Measurements from ENCODE around the gene SERF2.

Gene SERF2

GRCh38 chr15:43791993-43792760, at the start of gene SERF2:
Gene SERF2 (plus strand): TSS chr15:43792320. CDS start chr15:43792377, 57 bp downstream.
- H3K4me3 ChIP-seq (ENCODE audit: low read depth, low read length), result peak within 1 kb of the TSS; percentile 91
- DNase-seq (ENCODE audit: low read depth), result peak; percentile 98
- TF ChIP-seq CTCF (IDR thresholded peaks at IDR 0.05; ENCODE audit: control insufficient read depth, extremely low read depth, insufficient read depth), result no peak

- DNase-seq (ENCODE audit: low read depth), result peak; percentile 61
- peak within 1 kb of the TSS; percentile 83 for H3K4me3 ChIP-seq (ENCODE audit: low read depth, low read length)
Observed at GRCh38 chr15:43746245-43746902, 45.7 kb upstream of the SERF2 start, which contains the start of gene PDIA3. Gene PDIA3 (plus strand): TSS chr15:43746438. CDS start chr15:43746540, 102 bp downstream.

DNA sequence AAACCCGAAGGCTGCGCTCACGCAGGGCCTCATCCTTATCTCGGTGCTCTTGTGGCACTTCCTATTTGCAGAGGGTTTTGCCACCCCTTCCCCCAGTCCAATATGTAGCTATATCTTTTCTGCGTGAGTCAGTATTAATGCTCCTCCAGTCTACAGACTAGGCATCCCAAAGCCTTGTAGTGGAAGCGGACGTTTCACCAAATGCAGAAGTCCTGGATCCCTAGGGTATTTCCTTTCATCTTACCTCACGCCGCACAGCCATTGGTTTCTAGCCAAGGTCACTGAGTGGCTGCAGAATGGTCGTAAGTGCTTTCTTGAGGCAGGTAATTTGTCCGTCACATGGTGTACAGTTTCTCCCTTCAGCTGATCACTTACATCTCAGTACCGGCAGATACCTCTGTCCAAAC, 45.2 kb upstream of the SERF2 start:
- DNase-seq (ENCODE audit: low read depth), result peak; percentile 31
- peak overlapping the region; percentile 83 for H3K4me3 ChIP-seq (ENCODE audit: low read depth, low read length)

DNA sequence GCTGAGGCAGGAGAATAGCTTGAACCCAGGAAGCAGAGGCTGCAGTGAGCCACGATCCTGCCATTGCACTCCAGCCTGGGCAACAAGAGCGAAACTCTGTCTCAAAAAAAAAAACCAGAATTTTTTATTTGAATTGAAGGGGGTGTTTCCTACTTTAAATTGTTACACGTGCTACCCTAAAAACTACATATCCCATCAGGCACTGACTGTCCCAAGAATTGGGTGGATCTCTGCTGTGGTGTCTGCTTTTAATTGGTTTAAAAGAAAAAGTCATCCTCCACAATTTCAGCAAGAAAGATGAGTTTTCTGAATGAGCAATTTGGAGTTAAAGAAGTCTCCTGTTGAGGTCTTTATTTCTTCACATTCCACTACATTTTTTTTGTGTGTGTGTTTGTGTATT, 43.7 kb upstream of the SERF2 start:
- DNase-seq (ENCODE audit: low read depth), result no peak
- peak overlapping the region; percentile 83 for H3K4me3 ChIP-seq (ENCODE audit: low read depth, low read length)
- TF ChIP-seq CTCF (IDR thresholded peaks at IDR 0.05; ENCODE audit: control insufficient read depth, extremely low read depth, insufficient read depth), result no peak

- DNase-seq (ENCODE audit: low read depth), result no peak
- no peak for TF ChIP-seq CTCF (IDR thresholded peaks at IDR 0.05; ENCODE audit: control insufficient read depth, extremely low read depth, insufficient read depth)
- no peak overlapping the region for H3K4me3 ChIP-seq (ENCODE audit: low read depth, low read length)
Observed at GRCh38 chr15:43749690-43750345, 42.3 kb upstream of the SERF2 start.

- no peak for TF ChIP-seq CTCF (IDR thresholded peaks at IDR 0.05; ENCODE audit: control insufficient read depth, extremely low read depth, insufficient read depth)
- no peak for DNase-seq (ENCODE audit: low read depth)
- H3K4me3 ChIP-seq (ENCODE audit: low read depth, low read length), result no peak overlapping the region
Observed at GRCh38 chr15:43751885-43752284, 40.2 kb upstream of the SERF2 start.

- DNase-seq (ENCODE audit: low read depth), result no peak
- no peak overlapping the region for H3K4me3 ChIP-seq (ENCODE audit: low read depth, low read length)
- no peak for TF ChIP-seq CTCF (IDR thresholded peaks at IDR 0.05; ENCODE audit: control insufficient read depth, extremely low read depth, insufficient read depth)
Observed at GRCh38 chr15:43762824-43763223, 29.3 kb upstream of the SERF2 start.

Data from LNCaP clone FGC (cell line).